ENCODE results near the gene AGAP1. TPM values are rescaled to one million over a fixed set of nuclear protein-coding genes. Genes with fewer than 3 reads are reported as not detected.

AGAP1 gene
- total and polyA plus RNA-seq, 4 donors: 2.0 to 8.5 (median 5.4) TPM

DNA sequence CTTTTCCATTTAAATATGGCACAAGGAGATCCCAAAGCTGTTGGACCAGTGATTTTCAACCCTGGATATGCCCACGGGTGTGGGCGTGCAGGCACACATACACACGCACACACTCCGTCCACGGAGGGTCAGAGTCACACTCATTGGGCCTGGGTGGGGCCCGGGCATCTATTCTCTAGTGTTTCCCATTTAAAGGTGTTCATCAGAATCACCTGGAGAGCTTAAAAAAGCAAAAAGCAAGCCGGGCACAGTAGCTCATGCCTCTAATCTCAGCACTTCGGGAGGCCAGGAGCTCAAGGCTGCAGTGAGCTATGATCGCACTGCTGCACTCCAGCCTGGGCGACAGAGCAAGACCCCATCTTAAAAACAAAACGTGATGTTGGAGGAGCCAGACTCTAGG lies 345.4 kb downstream of the AGAP1 start:
- no peaks in the 10 kb centered on the region for H3K36me3 ChIP-seq (ENCODE audit: control insufficient read depth in 4 of 4, insufficient read depth in 3 of 4, low read depth in 1 of 4, low read length in 3 of 4)
- TF ChIP-seq SP1 (IDR thresholded peaks at IDR 0.05): no peak
- TF ChIP-seq HNF4A (conservative IDR thresholded peaks at IDR 0.05): no peak
- TF ChIP-seq FOXA1 (IDR thresholded peaks at IDR 0.05): no peak
- TF ChIP-seq TAF1 (conservative IDR thresholded peaks at IDR 0.05): no peak
- TF ChIP-seq ATF3 (IDR thresholded peaks at IDR 0.05): no peak
- no peak for TF ChIP-seq GABPA (IDR thresholded peaks at IDR 0.05 in 1 of 2, conservative IDR thresholded peaks at IDR 0.05 in 1 of 2)
- TF ChIP-seq RAD21 (IDR thresholded peaks at IDR 0.05): no peak
- TF ChIP-seq MAX (IDR thresholded peaks at IDR 0.05): no peak
- TF ChIP-seq HNF4G (IDR thresholded peaks at IDR 0.05): no peak
- TF ChIP-seq REST (IDR thresholded peaks at IDR 0.05): no peak
- TF ChIP-seq JUND (IDR thresholded peaks at IDR 0.05): no peak
- no peaks in the 10 kb centered on the region for H3K4me1 ChIP-seq (ENCODE audit: control insufficient read depth in 4 of 4, insufficient read depth in 4 of 4, low read length in 3 of 4)
- H3K9me3 ChIP-seq (ENCODE audit: control insufficient read depth in 4 of 4, low read length in 3 of 4): no peaks in the 10 kb centered on the region
- no peak overlapping the region for H3K9ac ChIP-seq (ENCODE audit: low read depth in 1 of 2, low read length in 2 of 2)
- no peak overlapping the region for H3K27ac ChIP-seq (ENCODE audit: low read depth in 1 of 2, low read length in 2 of 2)
- WGBS: 94% methylated on average over 11 of the region's 11 CpGs
- DNase-seq (ENCODE audit: low spot score): no peak
- H3K4me3 ChIP-seq (ENCODE audit: low read depth in 1 of 3, low read length in 3 of 3): no peak overlapping the region
- H3K27me3 ChIP-seq (ENCODE audit: control insufficient read depth in 4 of 4, insufficient read depth in 4 of 4, low read length in 3 of 4): no peaks in the 10 kb centered on the region

DNA sequence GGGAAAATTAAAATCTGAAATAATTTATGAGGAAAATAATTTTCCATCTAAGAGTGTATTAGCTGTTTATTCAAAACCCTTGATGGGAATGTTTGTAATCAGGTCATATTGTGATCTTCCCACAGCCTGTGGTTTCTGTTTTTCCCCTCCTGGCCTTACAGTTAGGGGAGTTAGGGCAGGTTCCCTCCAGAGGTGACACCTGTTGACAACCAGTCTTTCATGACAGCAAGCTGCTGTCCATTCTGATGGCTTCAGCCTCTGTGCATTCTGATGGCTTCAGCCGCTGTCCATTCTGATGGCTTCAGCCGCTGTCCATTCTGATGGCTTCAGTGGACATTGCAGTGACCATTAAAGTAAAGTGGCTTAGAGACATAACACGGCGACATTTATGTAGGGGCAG lies 346.1 kb downstream of the AGAP1 start:
- H3K9ac ChIP-seq (ENCODE audit: low read depth in 1 of 2, low read length in 2 of 2): no peak overlapping the region
- no peaks in the 10 kb centered on the region for H3K36me3 ChIP-seq (ENCODE audit: control insufficient read depth in 4 of 4, insufficient read depth in 3 of 4, low read depth in 1 of 4, low read length in 3 of 4)
- no peak overlapping the region for H3K27ac ChIP-seq (ENCODE audit: low read depth in 1 of 2, low read length in 2 of 2)
- no peak for DNase-seq (ENCODE audit: low spot score)
- no peak overlapping the region for H3K4me3 ChIP-seq (ENCODE audit: low read depth in 1 of 3, low read length in 3 of 3)
- H3K4me1 ChIP-seq (ENCODE audit: control insufficient read depth in 4 of 4, insufficient read depth in 4 of 4, low read length in 3 of 4): no peaks in the 10 kb centered on the region
- H3K9me3 ChIP-seq (ENCODE audit: control insufficient read depth in 4 of 4, low read length in 3 of 4): no peaks in the 10 kb centered on the region
- H3K27me3 ChIP-seq (ENCODE audit: control insufficient read depth in 4 of 4, insufficient read depth in 4 of 4, low read length in 3 of 4): no peaks in the 10 kb centered on the region
- TF ChIP-seq CTCF (IDR thresholded peaks at IDR 0.05; ENCODE audit: low read depth, low read length, missing input control) (no peak), SP1 (IDR thresholded peaks at IDR 0.05) (no peak), FOXA1 (IDR thresholded peaks at IDR 0.05) (no peak), RAD21 (IDR thresholded peaks at IDR 0.05) (no peak), TAF1 (conservative IDR thresholded peaks at IDR 0.05) (no peak), EGR1 (IDR thresholded peaks at IDR 0.05; ENCODE audit: low read depth in 2 of 2) (no peak), MAX (IDR thresholded peaks at IDR 0.05) (no peak), FOXA2 (IDR thresholded peaks at IDR 0.05) (no peak), JUND (IDR thresholded peaks at IDR 0.05) (no peak), RXRA (IDR thresholded peaks at IDR 0.05) (no peak)
- 97% methylated on average over 4 of the region's 4 CpGs for WGBS

All from liver (tissue), 9 donors.